D721Med (cell line): ENCODE measurements around the gene KL.

Source experiments
- DNase-seq: peaks from one replicate; pipeline ENCODE4 v3.0.0; 2011; ENCODE audit warnings: low spot score; ENCODE audit not compliant: insufficient read length
- FAIRE-seq: peaks from 2 replicates; lab custom pipeline; 2011; peaks lifted over from hg19 to GRCh38; lab: Jason Lieb, UNC
- CTCF ChIP-seq: IDR thresholded peaks from 2 replicates; pipeline ENCODE4 v1.5.1; 2012; ENCODE audit warnings: mild to moderate bottlenecking, control low read depth; ENCODE audit not compliant: insufficient read depth; ENCODE audit errors: missing control alignments

The KL gene

GRCh38 chr13:33110386-33110712, 94.1 kb downstream of the KL start:
- FAIRE-seq (no peak), DNase-seq (no peak)
- TF ChIP-seq CTCF = no peak

- TF ChIP-seq CTCF = no peak
- DNase-seq (no peak), FAIRE-seq (no peak)
Observed at GRCh38 chr13:33110713-33111413, 94.6 kb downstream of the KL start.

- FAIRE-seq (no peak), DNase-seq (no peak)
- no peak for TF ChIP-seq CTCF
Observed at GRCh38 chr13:33111414-33112110, 95.3 kb downstream of the KL start.

- no peak for TF ChIP-seq CTCF
- DNase-seq = no peak
- no peak for FAIRE-seq
Observed at GRCh38 chr13:33112766-33113165, 96.5 kb downstream of the KL start.

- no peak for FAIRE-seq
- no peak for TF ChIP-seq CTCF
- DNase-seq = no peak
Observed at GRCh38 chr13:33114146-33114545, 97.9 kb downstream of the KL start.

- no peak for FAIRE-seq
- TF ChIP-seq CTCF = no peak
- no peak for DNase-seq
Observed at GRCh38 chr13:33115274-33115673, 99.1 kb downstream of the KL start.
